Stimulated activated CD8-positive, alpha-beta memory T cell treated with anti-CD3 and anti-CD28 coated beads, Interleukin-15, amount 100 ng/mL, for 1 hour (primary cell): ENCODE measurements around the gene FCRL3.
"Not testable (repeated sequence)": the region's sequence is repeated elsewhere in the genome, so short reads cannot be mapped to it uniquely, and the experiment has no call there.

Source experiments
- DNase-seq: peaks from one replicate; pipeline ENCODE4 v3.0.0-alpha.2; 2020; ENCODE audit warnings: low read depth

Gene FCRL3

GRCh38 chr1:157700732-157701131, at the start of gene FCRL3:
Gene FCRL3, minus strand, starts transcription at chr1:157700769. Its CDS starts 280 bp downstream, at chr1:157700489.
- DNase-seq = no peak

- DNase-seq = no peak
Measured at GRCh38 chr1:157748262-157748817, 47.8 kb upstream of the FCRL3 start.

GRCh38 chr1:157739229-157739901, 38.8 kb upstream of the FCRL3 start:
- no peak for DNase-seq

DNA sequence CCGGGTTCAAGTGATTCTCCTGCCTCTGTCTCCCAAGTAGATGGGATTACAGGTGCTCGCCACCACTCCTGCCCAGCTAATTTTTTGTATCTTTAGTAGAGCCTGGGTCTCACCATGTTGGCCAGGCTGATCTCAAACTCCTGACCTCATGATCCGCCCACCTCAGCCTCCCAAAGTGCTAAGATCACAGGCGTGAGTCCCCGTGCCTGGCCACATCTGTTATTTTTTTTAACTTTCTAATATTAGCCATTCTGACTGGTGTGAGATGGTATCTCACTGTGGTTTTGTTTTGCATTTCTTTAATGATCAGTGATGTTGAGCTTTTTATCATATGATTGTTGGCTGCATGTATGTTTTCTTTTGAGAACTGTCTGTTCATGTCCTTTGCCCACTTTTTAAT, 35.4 kb upstream of the FCRL3 start:
- DNase-seq = not testable (repeated sequence)

GRCh38 chr1:157734321-157734720, 33.8 kb upstream of the FCRL3 start:
- no peak for DNase-seq

- no peak for DNase-seq
Measured at GRCh38 chr1:157732755-157733154, 32.2 kb upstream of the FCRL3 start.

- DNase-seq = no peak
Measured at GRCh38 chr1:157725221-157725577, 24.6 kb upstream of the FCRL3 start.

GRCh38 chr1:157724537-157725220, 24.1 kb upstream of the FCRL3 start:
- DNase-seq = no peak

GRCh38 chr1:157723157-157723556, 22.6 kb upstream of the FCRL3 start:
- no peak for DNase-seq

DNA sequence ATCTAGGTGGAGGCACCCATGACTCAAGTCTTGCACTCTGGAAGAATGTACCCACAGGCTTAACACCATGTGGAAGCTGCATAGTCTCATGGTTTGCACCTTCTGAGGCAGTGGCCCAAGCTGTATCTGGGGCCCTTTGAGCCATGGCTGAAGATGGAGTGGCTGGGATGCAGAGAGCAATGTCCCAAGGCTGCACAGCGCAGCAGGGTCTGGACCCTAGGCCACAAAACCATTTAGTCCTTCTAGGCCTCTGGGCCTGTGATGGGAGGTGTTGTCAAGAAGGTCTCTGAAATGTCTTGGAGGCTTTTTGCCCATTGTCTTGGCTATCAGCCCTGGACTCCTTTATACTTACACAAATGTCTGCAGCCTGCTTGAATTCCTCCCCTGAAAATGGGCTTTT, 21.4 kb upstream of the FCRL3 start:
- DNase-seq = no peak

DNA sequence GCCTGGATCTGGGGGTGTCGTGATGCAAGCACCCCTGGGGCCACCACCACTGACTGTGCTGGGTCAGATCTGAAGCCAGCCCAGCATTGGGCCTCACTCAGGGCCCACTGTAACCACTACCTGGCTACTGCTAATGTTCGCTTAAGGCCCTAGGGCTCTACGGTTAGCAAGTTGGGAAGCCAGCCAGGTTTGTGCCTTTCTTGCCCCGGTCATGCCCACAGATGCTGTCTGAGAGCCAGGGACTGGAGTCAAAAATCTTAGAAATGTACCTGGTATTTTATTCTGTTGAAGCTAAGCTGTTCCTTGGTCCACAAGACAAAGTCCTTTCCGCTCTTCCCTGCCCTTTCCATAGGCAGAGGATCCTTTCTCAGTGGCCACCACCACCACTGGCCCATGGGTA, 15.2 kb upstream of the FCRL3 start:
- no peak for DNase-seq

GRCh38 chr1:157711802-157712201, 11.2 kb upstream of the FCRL3 start:
- DNase-seq = no peak

GRCh38 chr1:157704878-157705277, 4.3 kb upstream of the FCRL3 start:
- DNase-seq = no peak

DNA sequence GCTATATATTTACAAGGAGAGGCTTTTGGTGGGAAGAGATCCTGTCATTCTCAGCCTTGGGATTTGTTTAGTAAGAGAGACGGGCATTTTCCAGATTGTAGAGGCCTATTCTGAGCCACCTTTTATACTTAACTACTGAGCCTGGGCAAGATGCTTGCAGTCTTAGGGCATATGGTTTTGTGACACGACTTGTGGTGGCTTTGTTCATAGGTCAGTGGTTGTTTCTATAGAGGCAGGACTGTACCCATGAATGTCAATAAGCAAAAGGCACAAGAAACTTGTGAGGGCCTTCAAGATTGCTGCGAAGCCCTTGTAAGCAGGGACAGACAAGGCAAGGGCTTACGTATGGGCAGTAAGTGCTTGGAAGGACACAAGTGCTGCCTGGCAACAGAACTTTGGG, 3.4 kb upstream of the FCRL3 start:
- DNase-seq = no peak

GRCh38 chr1:157702308-157702825, 1.8 kb upstream of the FCRL3 start:
- DNase-seq = no peak

GRCh38 chr1:157700305-157700704, 264 bp downstream of the FCRL3 start:
- no peak for DNase-seq

DNA sequence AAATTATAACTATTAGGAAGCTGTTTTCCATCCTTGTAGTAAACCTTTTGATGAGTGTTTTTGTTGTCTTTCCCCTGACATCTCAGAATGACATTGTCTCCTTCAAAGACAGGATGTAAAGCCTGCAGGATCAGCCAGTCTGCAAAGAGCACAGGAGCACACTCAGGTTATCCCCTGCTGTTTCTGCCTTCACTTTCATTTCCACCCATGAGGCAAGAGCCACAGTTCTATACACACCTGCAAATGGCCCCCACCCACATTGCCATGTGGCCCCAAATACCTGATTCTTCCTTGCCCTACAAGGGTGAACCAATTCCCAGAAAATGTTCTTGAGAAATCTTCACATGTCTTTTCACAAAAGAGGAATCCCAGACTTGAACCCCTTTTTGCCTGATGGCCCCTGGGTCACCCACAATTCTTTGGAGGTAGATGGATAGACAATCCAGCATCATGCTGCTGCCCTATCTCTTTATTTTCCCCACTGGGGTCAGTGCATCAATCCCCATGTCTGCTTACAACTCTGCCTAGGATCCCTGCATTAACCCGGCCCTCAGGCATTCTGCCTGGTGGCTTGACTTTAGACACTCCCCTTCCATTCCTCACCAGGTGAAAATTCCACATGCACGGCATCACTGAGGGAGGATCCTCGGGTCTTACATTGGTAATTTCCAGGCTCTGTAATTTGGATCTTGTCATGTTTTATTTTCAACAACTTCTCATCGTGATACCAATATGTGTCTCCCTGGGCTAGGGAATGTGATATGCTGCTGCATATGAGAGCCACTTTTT, 2.6 kb downstream of the FCRL3 start:
- no peak for DNase-seq

DNA sequence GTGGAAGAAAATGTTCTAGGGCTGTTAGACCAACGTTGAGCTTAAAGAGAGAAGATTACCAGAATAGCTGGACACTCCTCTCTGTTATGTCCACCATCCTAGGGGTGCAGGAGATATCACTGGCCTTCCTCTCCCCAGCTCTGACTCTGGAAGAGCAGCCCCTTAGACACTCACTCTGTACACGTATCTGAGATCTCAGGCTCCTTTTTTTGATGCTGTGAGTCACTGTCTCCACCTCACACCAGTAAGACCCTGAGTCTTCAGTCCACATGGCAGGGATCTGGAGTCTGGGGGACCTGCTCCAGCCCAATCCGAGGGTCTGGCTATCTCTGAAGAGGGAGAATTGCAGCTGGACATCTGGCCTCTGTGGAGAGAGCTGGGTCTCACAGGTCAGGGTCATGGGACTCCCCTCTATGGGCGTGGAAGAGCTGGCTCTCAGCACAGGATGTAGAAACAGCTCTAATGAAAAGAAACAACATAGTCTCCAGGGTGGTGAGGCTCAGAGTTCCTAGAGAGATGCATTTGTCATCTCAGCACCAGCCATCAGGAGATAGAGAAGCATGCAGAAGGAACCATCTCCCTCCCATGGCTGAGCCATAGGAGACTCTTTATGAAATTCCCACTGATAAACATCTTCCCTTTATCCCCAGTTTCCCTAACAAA, 3.5 kb downstream of the FCRL3 start:
- no peak for DNase-seq

- DNase-seq = no peak
Measured at GRCh38 chr1:157695417-157695816, 5.2 kb downstream of the FCRL3 start.

DNA sequence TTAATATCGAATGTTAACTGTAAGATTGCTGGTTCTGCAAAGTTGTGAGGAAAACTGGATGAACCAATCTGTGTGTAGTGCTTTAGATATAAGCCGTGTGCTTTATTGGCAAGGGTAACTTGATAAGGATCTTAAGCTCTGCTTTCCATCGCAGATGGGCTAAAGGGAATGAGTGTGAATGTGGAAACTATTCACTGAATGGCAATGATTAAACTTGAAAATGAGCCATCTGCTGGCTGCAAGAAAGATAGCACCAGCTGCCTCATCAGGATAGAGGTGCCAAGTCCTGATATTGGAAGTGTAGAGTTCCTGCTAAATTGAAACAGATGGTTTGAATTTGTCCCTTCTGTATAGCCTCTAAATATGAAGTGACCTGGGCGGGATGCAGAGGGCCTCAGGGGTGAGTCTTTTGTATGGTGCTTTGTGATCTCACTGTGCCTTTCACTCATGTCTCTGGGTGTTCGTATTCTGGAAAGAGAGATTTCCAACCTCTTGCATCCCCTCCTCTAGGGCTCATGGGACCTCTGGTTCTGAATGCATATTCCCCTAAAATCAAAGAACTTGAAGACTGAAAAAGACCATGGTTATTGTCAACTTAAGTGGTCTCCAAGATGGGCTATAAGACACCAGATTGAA, 9.2 kb downstream of the FCRL3 start:
- no peak for DNase-seq

DNA sequence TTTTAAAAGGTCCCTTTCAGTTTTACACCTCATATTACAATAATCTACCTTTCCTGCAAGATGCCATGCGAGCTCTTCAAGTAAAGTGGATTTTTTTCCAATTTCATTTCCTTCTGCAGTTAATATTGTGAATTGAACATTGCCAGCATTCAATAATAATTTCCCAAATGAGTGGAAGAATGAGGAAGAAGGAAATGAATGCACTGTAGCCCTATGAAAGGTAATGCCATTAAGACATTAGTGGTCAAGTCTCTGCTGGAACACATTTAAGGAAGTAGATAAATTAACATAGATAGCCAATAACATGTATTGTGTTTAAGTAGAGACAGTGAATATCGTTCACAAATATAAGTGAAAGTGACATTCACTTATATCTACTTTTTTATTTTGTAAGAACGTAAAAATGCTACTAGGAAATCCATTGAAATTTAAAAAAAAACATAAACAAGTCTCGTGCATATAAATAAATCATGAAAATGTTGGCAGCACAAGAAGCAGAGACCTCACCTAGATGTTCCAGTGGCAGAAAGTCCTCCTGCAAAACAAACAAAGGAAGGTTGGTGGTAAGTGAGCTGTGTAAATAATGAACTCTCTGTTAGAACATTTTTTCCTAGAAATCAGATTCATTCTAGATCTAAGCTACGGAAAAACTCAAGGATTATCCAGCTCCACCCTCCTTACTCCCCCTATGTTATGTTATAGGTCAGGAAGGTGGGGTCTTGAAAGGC, 17.7 kb downstream of the FCRL3 start:
- DNase-seq = no peak
